Hepatocyte (in vitro differentiated cells): Measurements from ENCODE around the gene DNM1L. TPM values are rescaled to one million over a fixed set of nuclear protein-coding genes. Genes with fewer than 3 reads are reported as not detected.

ENCODE experiments used
- DNase-seq: peaks from one replicate; pipeline ENCODE4 v3.0.0-alpha.2; 2016; ENCODE audit warnings: low spot score
- H2AFZ ChIP-seq: fragments of 200-600 bp; sonication (generic); 2 replicates; pipeline ENCODE4 v1.6.0; 2016; ENCODE audit warnings: antibody characterized with exemption, mild to moderate bottlenecking
- H3K27ac ChIP-seq: fragments of 200-600 bp; sonication (generic); 2 replicates; pipeline ENCODE4 v1.5.1; 2016; ENCODE audit warnings: mild to moderate bottlenecking
- H3K27me3 ChIP-seq: fragments of 200-600 bp; sonication (generic); 2 replicates; pipeline ENCODE4 v1.6.1; 2016
- H3K36me3 ChIP-seq: fragments of 200-600 bp; sonication (generic); replicated peaks from 2 replicates; pipeline ENCODE4 v1.5.1; 2016; ENCODE audit warnings: low read depth; ENCODE audit not compliant: insufficient read depth
- H3K4me1 ChIP-seq: fragments of 200-600 bp; sonication (generic); 2 replicates; pipeline ENCODE4 v1.5.1; 2016; ENCODE audit warnings: mild to moderate bottlenecking, moderate library complexity; ENCODE audit not compliant: insufficient read depth
- H3K4me2 ChIP-seq: fragments of 200-600 bp; sonication (generic); 2 replicates; pipeline ENCODE4 v1.6.0; 2016
- H3K4me3 ChIP-seq: fragments of 200-600 bp; sonication (generic); 2 replicates; pipeline ENCODE4 v1.5.1; 2016; ENCODE audit warnings: mild to moderate bottlenecking
- H3K79me2 ChIP-seq: fragments of 200-600 bp; sonication (generic); 2 replicates; pipeline ENCODE4 v1.6.0; 2017; ENCODE audit warnings: mild to moderate bottlenecking
- H3K9me2 ChIP-seq: fragments of 200-600 bp; sonication (generic); replicated peaks from 2 replicates; pipeline ENCODE4 v1.6.0; 2017; ENCODE audit warnings: mild to moderate bottlenecking; ENCODE audit not compliant: insufficient read depth
- H3K9me3 ChIP-seq: fragments of 200-600 bp; sonication (generic); 2 replicates; pipeline ENCODE4 v1.5.1; 2016; ENCODE audit warnings: low read depth, mild to moderate bottlenecking
- H4K20me1 ChIP-seq: fragments of 200-600 bp; sonication (generic); 2 replicates; pipeline ENCODE4 v1.6.0; 2016; ENCODE audit warnings: mild to moderate bottlenecking; ENCODE audit not compliant: insufficient read depth, poor library complexity, severe bottlenecking
- EZH2 ChIP-seq: fragments of 200-600 bp; sonication (generic); IDR thresholded peaks from 2 replicates; pipeline ENCODE4 v1.6.1; 2016; ENCODE audit warnings: antibody characterized with exemption, mild to moderate bottlenecking, borderline replicate concordance
- EZH2phosphoT487 ChIP-seq: fragments of 200-600 bp; sonication (generic); IDR thresholded peaks from one replicate; pipeline ENCODE4 v1.6.1; 2018; ENCODE audit warnings: antibody characterized with exemption, mild to moderate bottlenecking, low read depth, moderate library complexity; ENCODE audit not compliant: unreplicated experiment, severe bottlenecking
- WGBS: methylation state at CpG from one replicate; pipeline ENCODE4 v1.1.6; 2016; ENCODE audit warnings: low lambda C conversion rate; ENCODE audit errors: missing lambda C conversion rate; 5-methylcytosine and 5-hydroxymethylcytosine counted together
- polyA plus RNA-seq: library from polyadenylated mRNA; unstranded; fragments of >200 nt; fragmentation: Nextera tagmentation; extraction: Ambion mirVana; gene quantifications from 2 replicates; pipeline ENCODE4 v1.2.1, GENCODE V29; 2016
- total RNA-seq: library from RNA; depleted of rRNA; stranded (reverse); fragments of >200 nt; gene quantifications from 2 replicates; pipeline ENCODE4 v1.2.3, GENCODE V29; 2014
- TF ChIP-seq, protein P1 (sequence below): fragments of 200-600 bp; sonication (generic); IDR thresholded peaks from 2 replicates; pipeline ENCODE4 v1.5.1; 2016; ENCODE audit warnings: antibody characterized with exemption, mild to moderate bottlenecking; ENCODE audit not compliant: poor library complexity

DNM1L gene
- total and polyA plus RNA-seq, 2 experiments from 2014 or later = 49.1 to 70.8 TPM

DNA sequence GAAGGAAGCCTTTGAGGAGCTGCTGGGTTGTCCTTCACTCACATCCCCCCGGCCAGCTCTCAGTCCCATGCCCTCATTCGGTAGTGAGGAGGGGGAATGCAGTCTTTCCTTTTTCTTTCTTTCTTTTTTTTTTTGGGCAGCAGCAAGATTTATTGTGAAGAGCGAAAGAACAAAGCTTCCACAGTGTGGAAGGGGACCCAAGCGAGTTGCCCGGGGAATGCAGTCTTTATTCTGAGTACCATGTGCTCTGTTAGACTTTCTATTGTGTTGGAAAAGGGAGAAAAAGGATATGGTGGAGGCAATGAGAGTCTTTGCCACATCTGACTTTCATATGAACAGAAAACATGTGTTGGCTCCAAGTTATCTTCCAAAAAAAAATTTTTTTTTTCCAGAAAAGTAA lies 106.5 kb downstream of the DNM1L start:
- Histone ChIP-seq H3K27ac (no peak overlapping the region), H3K9me2 (no peaks in the 10 kb centered on the region), H3K4me1 (no peaks in the 10 kb centered on the region), H3K36me3 (no peaks in the 10 kb centered on the region), H3K27me3 (no peaks in the 10 kb centered on the region), H3K4me3 (no peak overlapping the region), H4K20me1 (no peaks in the 10 kb centered on the region), H3K4me2 (no peak overlapping the region), H3K79me2 (no peaks in the 10 kb centered on the region), H3K9me3 (no peaks in the 10 kb centered on the region), H2AFZ (no peak overlapping the region)
- DNase-seq = no peak
- TF ChIP-seq, protein P1, sequence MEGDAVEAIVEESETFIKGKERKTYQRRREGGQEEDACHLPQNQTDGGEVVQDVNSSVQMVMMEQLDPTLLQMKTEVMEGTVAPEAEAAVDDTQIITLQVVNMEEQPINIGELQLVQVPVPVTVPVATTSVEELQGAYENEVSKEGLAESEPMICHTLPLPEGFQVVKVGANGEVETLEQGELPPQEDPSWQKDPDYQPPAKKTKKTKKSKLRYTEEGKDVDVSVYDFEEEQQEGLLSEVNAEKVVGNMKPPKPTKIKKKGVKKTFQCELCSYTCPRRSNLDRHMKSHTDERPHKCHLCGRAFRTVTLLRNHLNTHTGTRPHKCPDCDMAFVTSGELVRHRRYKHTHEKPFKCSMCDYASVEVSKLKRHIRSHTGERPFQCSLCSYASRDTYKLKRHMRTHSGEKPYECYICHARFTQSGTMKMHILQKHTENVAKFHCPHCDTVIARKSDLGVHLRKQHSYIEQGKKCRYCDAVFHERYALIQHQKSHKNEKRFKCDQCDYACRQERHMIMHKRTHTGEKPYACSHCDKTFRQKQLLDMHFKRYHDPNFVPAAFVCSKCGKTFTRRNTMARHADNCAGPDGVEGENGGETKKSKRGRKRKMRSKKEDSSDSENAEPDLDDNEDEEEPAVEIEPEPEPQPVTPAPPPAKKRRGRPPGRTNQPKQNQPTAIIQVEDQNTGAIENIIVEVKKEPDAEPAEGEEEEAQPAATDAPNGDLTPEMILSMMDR = no peak
- TF ChIP-seq EZH2phosphoT487 = no peak
- TF ChIP-seq EZH2 = no peak
- 92% methylated on average over 5 of the region's 5 CpGs for WGBS

DNA sequence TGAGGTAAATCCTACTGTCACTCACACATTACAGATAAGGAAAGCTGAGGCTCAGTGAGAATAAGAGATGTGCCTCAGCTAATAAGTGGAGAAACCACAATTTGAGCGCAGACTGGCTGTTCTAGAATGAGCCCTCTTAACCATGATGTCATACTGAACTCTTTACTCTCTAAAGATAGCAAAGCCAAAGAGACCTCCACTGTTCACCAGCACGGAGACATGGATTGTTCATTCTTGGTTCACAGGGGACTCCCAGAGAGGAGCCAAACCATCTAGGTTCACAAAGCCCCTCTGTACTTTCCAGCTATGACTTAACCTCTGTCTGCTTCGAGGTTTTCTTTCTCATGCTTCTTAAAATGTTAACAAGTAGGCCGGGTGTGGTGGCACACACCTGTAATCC lies 109.3 kb downstream of the DNM1L start:
- H3K9me2 ChIP-seq = no peaks in the 10 kb centered on the region
- H3K27me3 ChIP-seq = no peaks in the 10 kb centered on the region
- no peaks in the 10 kb centered on the region for H3K4me1 ChIP-seq
- WGBS = 81% methylated on average over 4 of the region's 4 CpGs
- no peak overlapping the region for H3K4me3 ChIP-seq
- no peak overlapping the region for H2AFZ ChIP-seq
- H3K27ac ChIP-seq = no peak overlapping the region
- H3K4me2 ChIP-seq = no peak overlapping the region
- no peaks in the 10 kb centered on the region for H4K20me1 ChIP-seq
- TF ChIP-seq EZH2phosphoT487 (no peak), EZH2 (no peak)
- TF ChIP-seq, protein P1 = no peak
- DNase-seq = no peak
- no peaks in the 10 kb centered on the region for H3K36me3 ChIP-seq
- H3K79me2 ChIP-seq = no peaks in the 10 kb centered on the region
- H3K9me3 ChIP-seq = no peaks in the 10 kb centered on the region

DNA sequence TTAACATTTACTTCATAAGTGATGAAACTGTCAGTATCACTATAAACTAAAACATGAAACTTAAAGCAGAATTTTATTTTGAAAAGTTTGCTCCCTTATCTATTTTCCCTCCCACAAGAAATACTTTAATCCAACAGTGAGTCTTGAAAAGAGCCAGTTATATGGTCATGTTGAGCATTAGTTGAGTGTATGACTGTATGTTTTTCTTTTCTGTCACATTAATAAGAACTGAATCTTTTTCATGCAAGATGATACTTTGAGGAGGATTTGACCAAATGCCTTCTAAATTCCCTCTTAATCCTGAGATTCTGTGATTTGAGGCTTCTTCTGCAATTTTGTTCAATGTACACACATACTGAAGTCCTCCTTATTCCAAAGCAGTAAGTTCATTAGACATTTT lies 110.3 kb downstream of the DNM1L start:
- no peaks in the 10 kb centered on the region for H4K20me1 ChIP-seq
- H3K79me2 ChIP-seq = no peaks in the 10 kb centered on the region
- H3K4me3 ChIP-seq = no peak overlapping the region
- no peaks in the 10 kb centered on the region for H3K9me2 ChIP-seq
- H3K27me3 ChIP-seq = no peaks in the 10 kb centered on the region
- no peak overlapping the region for H3K27ac ChIP-seq
- DNase-seq = peak; percentile 6
- TF ChIP-seq EZH2 = no peak
- TF ChIP-seq, protein P1 = no peak
- no peak for TF ChIP-seq EZH2phosphoT487
- H3K9me3 ChIP-seq = no peaks in the 10 kb centered on the region
- no peak overlapping the region for H3K4me2 ChIP-seq
- no peak overlapping the region for H2AFZ ChIP-seq
- no peaks in the 10 kb centered on the region for H3K4me1 ChIP-seq
- H3K36me3 ChIP-seq = no peaks in the 10 kb centered on the region

- H3K9me3 ChIP-seq = no peaks in the 10 kb centered on the region
- no peaks in the 10 kb centered on the region for H4K20me1 ChIP-seq
- H3K4me2 ChIP-seq = no peak overlapping the region
- H3K4me3 ChIP-seq = no peak overlapping the region
- H3K79me2 ChIP-seq = no peaks in the 10 kb centered on the region
- H2AFZ ChIP-seq = no peak overlapping the region
- no peaks in the 10 kb centered on the region for H3K27me3 ChIP-seq
- no peak overlapping the region for H3K27ac ChIP-seq
- H3K36me3 ChIP-seq = no peaks in the 10 kb centered on the region
- no peak for DNase-seq
- H3K9me2 ChIP-seq = no peaks in the 10 kb centered on the region
- TF ChIP-seq, protein P1 = no peak
- TF ChIP-seq EZH2 (no peak), EZH2phosphoT487 (no peak)
- 29% methylated on average over 2 of the region's 2 CpGs for WGBS
- H3K4me1 ChIP-seq = no peaks in the 10 kb centered on the region
These were observed 110.8 kb downstream of the DNM1L start for GRCh38 chr12:32789916-32790315.
